Body of pancreas (tissue), 4 donors: ENCODE measurements around the gene TSSC4. TPM values are rescaled to one million over a fixed set of nuclear protein-coding genes. Genes with fewer than 3 reads are reported as not detected.

ENCODE experiments used
- ATAC-seq: fragments of 150-250 bp; one replicate; pipeline ENCODE4 v1.9.1; 2016
- DNase-seq, 4 donors: peaks; one replicate each; pipeline ENCODE4 v3.0.0-alpha.2; 2019
- H3K27ac ChIP-seq, 4 donors: fragments of 200-600 bp; sonication (generic); 1 replicate in 3 of 4; 2 replicates in 1 of 4; pipeline versions ENCODE4 v1.5.1 to v1.6.1; 2016 to 2019; ENCODE audit warnings: mild to moderate bottlenecking in 1 of 4, mixed read lengths in 1 of 4, moderate library complexity in 1 of 4
- H3K27me3 ChIP-seq, 2 donors: fragments of 200-600 bp; sonication (generic); one replicate each; pipeline ENCODE4 v1.6.0; 2016; ENCODE audit warnings: mild to moderate bottlenecking in 1 of 2
- H3K36me3 ChIP-seq, 2 donors: fragments of 200-600 bp; sonication (generic); replicated peaks in 1 of 2; 2 replicates each; pipeline ENCODE4 v1.5.1; 2016; ENCODE audit warnings: low read depth in 2 of 2; ENCODE audit not compliant: insufficient read depth in 1 of 2
- H3K4me1 ChIP-seq: fragments of 200-600 bp; sonication (generic); one replicate; pipeline ENCODE4 v1.6.0; 2016
- H3K4me3 ChIP-seq, 2 donors: fragments of 200-600 bp; sonication (generic); 1 replicate in 1 of 2; 2 replicates in 1 of 2; pipeline ENCODE4 v1.5.1; 2016 to 2019
- H3K9me3 ChIP-seq, 3 donors: fragments of 200-600 bp; sonication (generic); 1 replicate in 2 of 3; 2 replicates in 1 of 3; pipeline ENCODE4 v1.5.1; 2016
- POLR2A ChIP-seq, 3 donors: fragments of 450-650 bp; IDR thresholded peaks; one replicate each; pipeline ENCODE4 v1.6.1; 2016; ENCODE audit warnings: antibody characterized with exemption in 3 of 3, mild to moderate bottlenecking in 2 of 3
- WGBS, 2 donors: methylation state at CpG; one replicate each; pipeline ENCODE4 v1.1.5; 2017; 5-methylcytosine and 5-hydroxymethylcytosine counted together
- intact Hi-C: fragments of 100-400 bp; cut with DNase I; formaldehyde crosslinking; loops from one replicate; pipeline ENCODE4 v1.15.1; 2023
- total RNA-seq, 2 donors: library from RNA; depleted of rRNA; stranded (reverse); fragments of >200 nt; gene quantifications; one replicate each; pipeline ENCODE4 v1.1.0, GENCODE V29; 2016
- TF ChIP-seq, protein P1 (sequence below), 7 experiments: fragments of 450-650 bp in 4 of 7; fragments of 200-600 bp in 3 of 7; sonication (generic) in 3 of 7; IDR thresholded peaks; one replicate each; pipeline ENCODE4 v1.5.1; 2016 to 2019; ENCODE audit warnings: antibody characterized with exemption in 7 of 7

Gene TSSC4
- total RNA-seq, 2 donors from 2014 or later: 21.5 to 25.7 TPM

DNA sequence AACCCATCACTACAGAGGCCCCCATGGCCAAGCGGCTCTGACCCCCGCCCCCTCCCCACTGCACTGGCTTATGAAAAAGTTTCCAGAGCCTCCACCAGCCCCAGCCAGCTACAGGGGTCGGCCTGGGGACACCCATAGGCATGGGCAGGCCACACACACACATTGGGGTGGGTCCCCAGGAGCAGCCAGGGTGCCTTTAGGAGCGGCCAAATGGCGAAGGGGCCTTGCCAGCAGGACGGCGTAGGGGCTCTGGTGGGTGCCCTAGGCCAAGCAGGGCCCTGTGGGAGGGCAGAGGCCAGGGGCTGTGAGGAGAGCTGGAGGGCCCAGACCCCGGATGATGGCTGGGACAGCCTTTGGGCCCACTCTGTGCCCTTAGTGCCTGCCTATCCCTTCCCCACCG is 10.1 kb downstream of the TSSC4 start:
- ATAC-seq (no peak), DNase-seq (no peak)
- Histone ChIP-seq H3K4me1 (no peaks in the 10 kb centered on the region), H3K27ac (no peak overlapping the region), H3K36me3 (no peaks in the 10 kb centered on the region), H3K9me3 (no peaks in the 10 kb centered on the region), H3K27me3 (no peaks in the 10 kb centered on the region), H3K4me3 (no peak overlapping the region)
- TF ChIP-seq POLR2A (IDR thresholded peaks at IDR 0.05): no peak
- TF ChIP-seq, protein P1, sequence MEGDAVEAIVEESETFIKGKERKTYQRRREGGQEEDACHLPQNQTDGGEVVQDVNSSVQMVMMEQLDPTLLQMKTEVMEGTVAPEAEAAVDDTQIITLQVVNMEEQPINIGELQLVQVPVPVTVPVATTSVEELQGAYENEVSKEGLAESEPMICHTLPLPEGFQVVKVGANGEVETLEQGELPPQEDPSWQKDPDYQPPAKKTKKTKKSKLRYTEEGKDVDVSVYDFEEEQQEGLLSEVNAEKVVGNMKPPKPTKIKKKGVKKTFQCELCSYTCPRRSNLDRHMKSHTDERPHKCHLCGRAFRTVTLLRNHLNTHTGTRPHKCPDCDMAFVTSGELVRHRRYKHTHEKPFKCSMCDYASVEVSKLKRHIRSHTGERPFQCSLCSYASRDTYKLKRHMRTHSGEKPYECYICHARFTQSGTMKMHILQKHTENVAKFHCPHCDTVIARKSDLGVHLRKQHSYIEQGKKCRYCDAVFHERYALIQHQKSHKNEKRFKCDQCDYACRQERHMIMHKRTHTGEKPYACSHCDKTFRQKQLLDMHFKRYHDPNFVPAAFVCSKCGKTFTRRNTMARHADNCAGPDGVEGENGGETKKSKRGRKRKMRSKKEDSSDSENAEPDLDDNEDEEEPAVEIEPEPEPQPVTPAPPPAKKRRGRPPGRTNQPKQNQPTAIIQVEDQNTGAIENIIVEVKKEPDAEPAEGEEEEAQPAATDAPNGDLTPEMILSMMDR (IDR thresholded peaks at IDR 0.05): no peak
- WGBS, 2 donors: 40 to 57% methylated on average over 3 to 9 of the region's 9 CpGs
- intact Hi-C loops: no loop called here

DNA sequence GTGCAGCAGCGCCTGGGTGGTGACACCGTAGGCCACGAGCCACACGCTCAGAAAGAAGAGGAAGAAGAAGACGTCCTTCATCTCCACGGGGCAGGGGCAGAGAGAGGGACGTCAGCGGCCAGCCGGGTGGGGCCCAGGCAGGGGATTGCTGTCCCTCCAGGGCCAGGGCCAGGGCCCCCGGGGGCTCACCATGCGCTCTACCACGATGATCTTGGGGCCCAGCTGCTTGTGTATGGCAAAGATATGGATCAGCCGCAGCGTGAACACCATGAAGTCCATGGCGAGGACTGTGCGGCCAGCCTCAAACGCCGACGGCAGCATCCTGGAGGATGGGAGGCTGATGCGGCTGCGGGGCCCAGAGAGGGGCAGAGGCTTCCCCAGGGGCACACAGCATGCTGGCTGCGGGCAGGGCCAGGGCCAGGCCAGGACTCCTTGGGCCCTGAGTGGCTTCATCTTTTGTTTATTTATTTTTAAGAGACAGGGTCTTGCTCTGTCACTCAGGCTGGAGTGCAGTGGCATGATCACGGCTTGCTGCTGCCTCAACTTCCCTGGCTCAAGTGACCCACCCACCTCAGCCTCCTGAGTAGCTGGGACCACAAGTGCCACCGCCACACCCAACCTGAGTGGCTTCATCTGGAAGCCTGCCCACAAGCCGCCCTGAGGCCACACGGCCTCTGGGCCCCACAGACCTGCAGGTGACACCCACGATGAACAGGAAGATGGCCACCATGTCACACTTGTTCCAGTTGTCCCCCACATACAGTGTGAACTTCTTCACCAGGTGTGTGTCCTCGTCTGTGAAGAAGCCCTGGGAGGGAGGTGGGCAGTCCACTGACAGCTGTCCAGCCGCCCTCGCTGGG is 11.1 kb downstream of the TSSC4 start:
- ATAC-seq (no peak), DNase-seq (no peak)
- Histone ChIP-seq H3K36me3 (no peaks in the 10 kb centered on the region), H3K4me1 (no peaks in the 10 kb centered on the region), H3K4me3 (no peak overlapping the region), H3K27me3 (no peaks in the 10 kb centered on the region), H3K27ac (no peak overlapping the region), H3K9me3 (no peaks in the 10 kb centered on the region)
- WGBS, 2 donors: 65 to 82% methylated on average over 16 to 30 of the region's 30 CpGs
- intact Hi-C loops: no loop called here
- no peak for TF ChIP-seq POLR2A (IDR thresholded peaks at IDR 0.05)
- TF ChIP-seq, protein P1 (IDR thresholded peaks at IDR 0.05): no peak

DNA sequence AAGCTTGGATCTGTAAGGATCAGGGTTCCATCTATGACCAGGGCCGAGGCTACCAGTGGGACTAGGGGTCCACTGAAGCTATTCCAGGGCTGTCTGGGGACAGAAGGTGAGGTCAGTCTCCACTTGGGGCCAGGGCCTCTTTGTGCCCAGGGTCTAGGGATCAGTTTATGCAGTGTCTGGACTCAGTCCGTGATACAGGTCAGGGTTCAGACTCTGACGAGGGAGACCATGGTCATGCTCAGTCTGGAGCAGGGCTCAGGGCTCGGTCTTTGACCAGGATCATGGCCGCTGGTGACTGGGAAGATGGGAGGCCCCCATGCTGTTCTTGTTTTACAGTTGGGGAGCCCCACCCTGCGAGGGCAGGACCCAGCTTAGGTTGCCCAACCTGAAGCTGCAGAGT is 11.8 kb downstream of the TSSC4 start:
- no peak overlapping the region for H3K27ac ChIP-seq
- intact Hi-C loops: no loop called here

DNA sequence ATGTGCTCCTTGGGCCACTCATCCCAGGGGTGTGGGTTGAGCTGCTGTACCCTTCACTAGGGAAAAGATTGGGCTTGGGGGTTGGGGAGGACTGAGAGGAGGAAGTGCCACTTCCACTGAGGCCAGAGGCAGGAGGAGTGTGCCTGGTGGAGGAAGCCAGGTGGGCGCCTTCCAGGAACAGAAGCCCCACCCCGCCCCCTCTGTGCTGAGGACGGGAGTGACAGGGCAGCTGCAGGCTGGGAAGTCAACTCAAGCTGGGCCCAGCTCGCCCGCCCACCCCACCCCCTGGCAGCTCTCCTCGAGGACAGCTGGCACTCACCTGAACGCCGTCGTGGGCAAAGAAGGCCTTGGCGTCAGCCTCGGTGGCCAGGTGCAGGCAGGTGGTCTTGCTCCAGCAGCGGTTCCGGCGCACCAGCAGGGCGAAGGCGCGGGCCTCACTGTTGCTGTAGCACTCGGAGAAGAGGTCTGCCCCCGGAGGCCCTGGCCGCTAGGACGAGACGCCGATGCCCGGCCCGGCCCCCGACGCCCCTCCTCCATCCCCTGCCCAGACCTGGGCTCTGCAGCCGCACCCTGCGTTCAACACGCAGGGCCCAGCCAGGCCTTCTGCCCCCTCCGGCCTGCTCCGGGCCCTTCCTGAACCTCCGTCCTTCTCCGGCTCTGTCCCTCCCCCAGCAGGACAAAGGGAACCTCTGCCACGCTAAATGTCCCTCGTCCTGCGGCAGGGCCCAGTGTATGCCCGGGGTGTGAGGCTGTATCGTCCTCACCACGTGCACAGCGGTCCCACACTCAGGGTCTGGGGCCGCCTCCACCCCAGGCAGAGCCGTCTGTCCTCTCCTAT is 13.4 kb downstream of the TSSC4 start:
- Histone ChIP-seq H3K27ac (no peak overlapping the region), H3K36me3 (no peaks in the 10 kb centered on the region), H3K27me3 (no peaks in the 10 kb centered on the region), H3K9me3 (no peaks in the 10 kb centered on the region), H3K4me1 (no peaks in the 10 kb centered on the region), H3K4me3 (no peak overlapping the region)
- 82 to 85% methylated on average over 8 to 29 of the region's 43 CpGs for WGBS, 2 donors
- ATAC-seq (no peak), DNase-seq (no peak)
- intact Hi-C loops: no loop called here
- TF ChIP-seq POLR2A (IDR thresholded peaks at IDR 0.05): no peak
- TF ChIP-seq, protein P1 (IDR thresholded peaks at IDR 0.05): no peak

More for the DNA sequence above, 11.8 kb downstream of the TSSC4 start:
- ATAC-seq: no peak
- Histone ChIP-seq H3K4me3 (no peak overlapping the region), H3K9me3 (no peaks in the 10 kb centered on the region), H3K36me3 (no peaks in the 10 kb centered on the region), H3K27me3 (no peaks in the 10 kb centered on the region), H3K4me1 (no peaks in the 10 kb centered on the region)
- DNase-seq: no peak
- no peak for TF ChIP-seq POLR2A (IDR thresholded peaks at IDR 0.05)
- TF ChIP-seq, protein P1 (IDR thresholded peaks at IDR 0.05): no peak
- 70 to 71% methylated on average over 2 to 6 of the region's 6 CpGs for whole genome bisulfite sequencing, 2 donors
